Esophagus squamous epithelium (tissue), 4 donors: ENCODE measurements around the gene PTPRS.

ENCODE experiments used
- POLR2A ChIP-seq, 4 donors: fragments of 450-650 bp; IDR thresholded peaks; one replicate each; pipeline ENCODE4 v1.6.1; 2017; ENCODE audit warnings: antibody characterized with exemption in 4 of 4, mild to moderate bottlenecking in 4 of 4, moderate library complexity in 3 of 4
- TF ChIP-seq, protein P1 (sequence below), 6 experiments: fragments of 450-650 bp in 4 of 6; fragments of 200-600 bp in 2 of 6; sonication (generic) in 2 of 6; IDR thresholded peaks; one replicate each; pipeline ENCODE4 v1.5.1; 2016 to 2019; ENCODE audit warnings: antibody characterized with exemption in 6 of 6, mild to moderate bottlenecking in 4 of 6, moderate library complexity in 4 of 6

DNA sequence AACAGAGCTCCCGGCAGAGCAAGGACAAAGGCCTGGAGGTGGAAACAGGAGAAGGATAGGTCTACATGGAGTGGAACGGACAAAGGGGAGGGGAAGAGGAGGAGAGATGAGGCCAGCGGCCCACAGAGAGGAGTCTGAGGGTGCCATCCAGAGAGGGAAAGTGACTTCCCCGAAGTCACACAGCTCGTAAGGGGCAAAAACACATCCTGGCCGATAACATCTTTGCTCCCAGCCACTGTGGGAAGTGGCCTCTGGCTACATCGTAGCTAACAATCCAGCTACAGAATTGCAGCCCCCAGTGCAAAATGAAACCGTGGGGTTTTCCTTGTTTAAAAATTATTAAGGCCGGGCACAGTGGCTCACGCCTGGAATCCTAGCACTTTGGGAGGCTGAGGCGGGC lies 11.5 kb downstream of the PTPRS start:
- TF ChIP-seq, protein P1, sequence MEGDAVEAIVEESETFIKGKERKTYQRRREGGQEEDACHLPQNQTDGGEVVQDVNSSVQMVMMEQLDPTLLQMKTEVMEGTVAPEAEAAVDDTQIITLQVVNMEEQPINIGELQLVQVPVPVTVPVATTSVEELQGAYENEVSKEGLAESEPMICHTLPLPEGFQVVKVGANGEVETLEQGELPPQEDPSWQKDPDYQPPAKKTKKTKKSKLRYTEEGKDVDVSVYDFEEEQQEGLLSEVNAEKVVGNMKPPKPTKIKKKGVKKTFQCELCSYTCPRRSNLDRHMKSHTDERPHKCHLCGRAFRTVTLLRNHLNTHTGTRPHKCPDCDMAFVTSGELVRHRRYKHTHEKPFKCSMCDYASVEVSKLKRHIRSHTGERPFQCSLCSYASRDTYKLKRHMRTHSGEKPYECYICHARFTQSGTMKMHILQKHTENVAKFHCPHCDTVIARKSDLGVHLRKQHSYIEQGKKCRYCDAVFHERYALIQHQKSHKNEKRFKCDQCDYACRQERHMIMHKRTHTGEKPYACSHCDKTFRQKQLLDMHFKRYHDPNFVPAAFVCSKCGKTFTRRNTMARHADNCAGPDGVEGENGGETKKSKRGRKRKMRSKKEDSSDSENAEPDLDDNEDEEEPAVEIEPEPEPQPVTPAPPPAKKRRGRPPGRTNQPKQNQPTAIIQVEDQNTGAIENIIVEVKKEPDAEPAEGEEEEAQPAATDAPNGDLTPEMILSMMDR (IDR thresholded peaks at IDR 0.05): no peak
- no peak for TF ChIP-seq POLR2A (IDR thresholded peaks at IDR 0.05)
